Panc1 (cell line): ENCODE data around the gene ZZZ3. TPM values are rescaled to one million over a fixed set of nuclear protein-coding genes. Genes with fewer than 3 reads are reported as not detected.

Experiments
- ATAC-seq: fragments of 200-7000 bp; cut with Tn5 transposase; 2 replicates; pipeline ENCODE4 v1.9.1; 2020; ENCODE audit warnings: mild to moderate bottlenecking, moderate library complexity
- BruUV-seq: library from RNA; stranded (reverse); fragments of 400-500 nt; replicated peaks from 2 replicates; lab custom pipeline; 2021; lab: Mats Ljungman, UMichigan
- CTCF ChIA-PET: fragments of 300-600 bp; sonication (Branson Sonifier 250); formaldehyde crosslinking; loops from one replicate; lab custom pipeline; 2022; ENCODE audit warnings: antibody characterized with exemption; lab: Charles Lee
- POLR2A ChIA-PET: fragments of 300-600 bp; sonication (Branson Sonifier 250); formaldehyde crosslinking; loops from one replicate; lab custom pipeline; 2022; ENCODE audit warnings: antibody characterized with exemption; lab: Charles Lee
- DNase-seq: peaks from one replicate; pipeline ENCODE4 v3.0.0-alpha.2; 2010; ENCODE audit warnings: low read depth, low spot score
- H3K27ac ChIP-seq: 2 replicates; pipeline ENCODE4 v1.5.1; 2011; ENCODE audit warnings: mild to moderate bottlenecking, low read length, inconsistent platforms
- H3K27me3 ChIP-seq: fragments of 200-500 bp; sonication (Bioruptor generic); 2 replicates; pipeline ENCODE4 v1.6.0; 2014; ENCODE audit warnings: low read length, inconsistent platforms; ENCODE audit not compliant: control insufficient read depth, insufficient read depth
- H3K36me3 ChIP-seq: fragments of 200-500 bp; sonication (Bioruptor generic); 2 replicates; pipeline ENCODE4 v1.5.1; 2014; ENCODE audit warnings: inconsistent platforms, mild to moderate bottlenecking, low read length, moderate library complexity; ENCODE audit not compliant: control insufficient read depth, insufficient read depth
- H3K4me1 ChIP-seq: 2 replicates; pipeline ENCODE4 v1.5.1; 2011; ENCODE audit warnings: inconsistent platforms, mild to moderate bottlenecking, low read length, moderate library complexity; ENCODE audit not compliant: control insufficient read depth, insufficient read depth
- H3K4me3 ChIP-seq, 2 experiments: 2 replicates each; pipeline ENCODE4 v1.5.1; 2011 to 2012; ENCODE audit warnings: low read depth in 2 of 2, low read length in 2 of 2, mild to moderate bottlenecking in 2 of 2, inconsistent platforms in 1 of 2, moderate library complexity in 1 of 2
- H3K9me3 ChIP-seq: fragments of 200-500 bp; sonication (Bioruptor generic); 2 replicates; pipeline ENCODE4 v1.5.1; 2014; ENCODE audit warnings: low read depth, mild to moderate bottlenecking, inconsistent platforms, low read length, moderate library complexity; ENCODE audit not compliant: control insufficient read depth, insufficient read depth
- POLR2AphosphoS5 ChIP-seq: IDR thresholded peaks from 2 replicates; pipeline ENCODE4 v1.6.1; 2012; ENCODE audit warnings: mild to moderate bottlenecking, low read depth, low read length, moderate library complexity
- REST ChIP-seq, 2 experiments: IDR thresholded peaks; 2 replicates each; pipeline ENCODE4 v1.6.1; 2011 to 2012; ENCODE audit warnings: low read depth in 2 of 2, control low read depth in 1 of 2, low read length in 1 of 2, mild to moderate bottlenecking in 1 of 2, moderate library complexity in 1 of 2; ENCODE audit not compliant: insufficient read depth in 1 of 2
- SIN3A ChIP-seq: IDR thresholded peaks from 2 replicates; pipeline ENCODE4 v1.6.1; 2012; ENCODE audit warnings: low read depth, mild to moderate bottlenecking, low read length, moderate library complexity, borderline replicate concordance; ENCODE audit not compliant: insufficient read depth
- TCF7L2 ChIP-seq: IDR thresholded peaks from 2 replicates; pipeline ENCODE4 v1.6.1; 2011; ENCODE audit warnings: mild to moderate bottlenecking, low read depth, low read length, inconsistent platforms
- in situ Hi-C: cut with HindIII; loops from 2 replicates; pipeline ENCODE4 v1.10.0; 2016; ENCODE audit warnings: low sequenced_read_pairs, low pct_unique_long_range_greater_than_20kb
- intact Hi-C: fragments of 100-400 bp; cut with micrococcal nuclease; formaldehyde crosslinking; loops from one replicate; pipeline ENCODE4 v1.10.0; 2022; ENCODE audit not compliant: unreplicated experiment
- total RNA-seq: library from RNA; stranded (reverse); gene quantifications from one replicate; pipeline ENCODE4 v1.2.1, GENCODE V29; 2021; ENCODE audit not compliant: unreplicated experiment
- TF ChIP-seq, protein P1 (sequence below): fragments of 450-650 bp; IDR thresholded peaks from 2 replicates; pipeline ENCODE4 v1.5.1; 2017; ENCODE audit warnings: mild to moderate bottlenecking

The ZZZ3 gene
- total RNA-seq, 1 experiment from 2014 or later: 52.6 TPM

GRCh38 chr1:77687519-77687906 lies 5.1 kb upstream of the ZZZ3 start:
- intact Hi-C loops (no loop called here), in situ Hi-C loops (no loop called here)
- CTCF ChIA-PET: no interaction called here
- H3K36me3 ChIP-seq: no peaks in the 10 kb centered on the region
- no peak overlapping the region for H3K4me3 ChIP-seq
- no peak overlapping the region for H3K27ac ChIP-seq
- TF ChIP-seq, protein P1, sequence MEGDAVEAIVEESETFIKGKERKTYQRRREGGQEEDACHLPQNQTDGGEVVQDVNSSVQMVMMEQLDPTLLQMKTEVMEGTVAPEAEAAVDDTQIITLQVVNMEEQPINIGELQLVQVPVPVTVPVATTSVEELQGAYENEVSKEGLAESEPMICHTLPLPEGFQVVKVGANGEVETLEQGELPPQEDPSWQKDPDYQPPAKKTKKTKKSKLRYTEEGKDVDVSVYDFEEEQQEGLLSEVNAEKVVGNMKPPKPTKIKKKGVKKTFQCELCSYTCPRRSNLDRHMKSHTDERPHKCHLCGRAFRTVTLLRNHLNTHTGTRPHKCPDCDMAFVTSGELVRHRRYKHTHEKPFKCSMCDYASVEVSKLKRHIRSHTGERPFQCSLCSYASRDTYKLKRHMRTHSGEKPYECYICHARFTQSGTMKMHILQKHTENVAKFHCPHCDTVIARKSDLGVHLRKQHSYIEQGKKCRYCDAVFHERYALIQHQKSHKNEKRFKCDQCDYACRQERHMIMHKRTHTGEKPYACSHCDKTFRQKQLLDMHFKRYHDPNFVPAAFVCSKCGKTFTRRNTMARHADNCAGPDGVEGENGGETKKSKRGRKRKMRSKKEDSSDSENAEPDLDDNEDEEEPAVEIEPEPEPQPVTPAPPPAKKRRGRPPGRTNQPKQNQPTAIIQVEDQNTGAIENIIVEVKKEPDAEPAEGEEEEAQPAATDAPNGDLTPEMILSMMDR: no peak
- no peak for TF ChIP-seq SIN3A
- TF ChIP-seq REST (IDR thresholded peaks at IDR 0.05; ENCODE audit: insufficient read depth in 1 of 2, low read depth in 2 of 2, low read length in 1 of 2): no peak
- no peak for TF ChIP-seq POLR2AphosphoS5
- no peak for TF ChIP-seq TCF7L2
- POLR2A ChIA-PET: no interaction called here
- ATAC-seq (no peak), DNase-seq (no peak)
- no peaks in the 10 kb centered on the region for H3K27me3 ChIP-seq
- peaks cover 8% of the 10 kb centered on the region; the same call in 1 of the 2 replicates for H3K4me1 ChIP-seq
- H3K9me3 ChIP-seq: no peaks in the 10 kb centered on the region
- BruUV-seq: no TSS peak

- no peaks in the 10 kb centered on the region; the same call in 1 of the 2 replicates for H3K36me3 ChIP-seq
- intact Hi-C loops: no loop called here
- no peaks in the 10 kb centered on the region for H3K9me3 ChIP-seq
- CTCF ChIA-PET: no interaction called here
- H3K27ac ChIP-seq: no peak overlapping the region
- in situ Hi-C loops: no loop called here
- no peak for ATAC-seq
- DNase-seq: no peak
- no peaks in the 10 kb centered on the region for H3K27me3 ChIP-seq
- H3K4me3 ChIP-seq: no peak overlapping the region
- POLR2A ChIA-PET: no interaction called here
- BruUV-seq: no TSS peak
- H3K4me1 ChIP-seq: peaks cover 8% of the 10 kb centered on the region; the same call in 1 of the 2 replicates
- TF ChIP-seq REST (IDR thresholded peaks at IDR 0.05; ENCODE audit: insufficient read depth in 1 of 2, low read depth in 2 of 2, low read length in 1 of 2): no peak
- TF ChIP-seq SIN3A: no peak
- TF ChIP-seq POLR2AphosphoS5: no peak
- TF ChIP-seq, protein P1: no peak
- no peak for TF ChIP-seq TCF7L2
These were observed 4.5 kb upstream of the ZZZ3 start for GRCh38 chr1:77686796-77687518.
